HepG2 (cell line): ENCODE measurements around the gene MYORG. TPM values are rescaled to one million over a fixed set of nuclear protein-coding genes. Genes with fewer than 3 reads are reported as not detected.

Source experiments
- ATAC-seq: fragments of 200-7000 bp; cut with Tn5 transposase; 3 replicates; pipeline ENCODE4 v1.9.1; 2020; ENCODE audit warnings: mild to moderate bottlenecking, moderate library complexity
- BruUV-seq: library from RNA; stranded (reverse); fragments of 400-500 nt; replicated peaks from 2 replicates; lab custom pipeline; 2021; lab: Mats Ljungman, UMichigan
- CTCF ChIA-PET: fragments of 300-600 bp; formaldehyde crosslinking; extraction: SDS; loops from one replicate; lab custom pipeline; 2021; ENCODE audit warnings: low total read pairs, inconsistent platforms, low intra/inter-chr PET ratio; lab: Yijun Ruan, JAX
- POLR2A ChIA-PET: fragments of 350-600 bp; sonication (Branson Sonifier 250); formaldehyde crosslinking; loops from one replicate; lab custom pipeline; 2020; ENCODE audit warnings: antibody characterized with exemption, inconsistent platforms; lab: Yijun Ruan, JAX
- DNase-seq: peaks from one replicate; pipeline ENCODE4 v3.0.0-alpha.2; 2015; ENCODE audit warnings: low spot score
- FAIRE-seq: peaks from 3 replicates; lab custom pipeline; 2011; peaks lifted over from hg19 to GRCh38; lab: Jason Lieb, UNC
- H2AFZ ChIP-seq: one replicate; pipeline ENCODE4 v1.6.1; 2011; ENCODE audit warnings: low read length, inconsistent platforms
- H3K27ac ChIP-seq: fragments of 300-600 bp; 3 replicates; pipeline ENCODE4 v1.8.0; 2011; ENCODE audit warnings: mixed run types, mild to moderate bottlenecking, mixed read lengths, low read length, inconsistent platforms; ENCODE audit not compliant: insufficient read depth; ENCODE audit errors: extremely low read length
- H3K27me3 ChIP-seq, 2 experiments: fragments of 200-600 bp in 1 of 2; 2 replicates in 1 of 2; 3 replicates in 1 of 2; pipeline versions ENCODE4 v1.6.0 to v1.8.0; 2011; ENCODE audit warnings: low read length in 2 of 2, mild to moderate bottlenecking in 2 of 2, moderate library complexity in 2 of 2, inconsistent platforms in 1 of 2; ENCODE audit not compliant: insufficient read depth in 2 of 2, control insufficient read depth in 1 of 2
- H3K36me3 ChIP-seq, 2 experiments: fragments of 200-600 bp in 1 of 2; replicated peaks in 1 of 2; 2 replicates in 1 of 2; 3 replicates in 1 of 2; pipeline versions ENCODE4 v1.5.1 to v1.8.0; 2011; ENCODE audit warnings: low read length in 2 of 2, inconsistent platforms in 1 of 2; ENCODE audit not compliant: insufficient read depth in 2 of 2, control insufficient read depth in 1 of 2
- H3K4me1 ChIP-seq: 2 replicates; pipeline ENCODE4 v1.5.1; 2012; ENCODE audit warnings: low read length, inconsistent platforms; ENCODE audit not compliant: insufficient read depth
- H3K4me2 ChIP-seq: 2 replicates; pipeline ENCODE4 v1.6.0; 2011; ENCODE audit warnings: low read depth, low read length, inconsistent platforms
- H3K4me3 ChIP-seq, 3 experiments: fragments of 200-600 bp in 1 of 3; sonication (generic), shearing (Covaris generic) in 1 of 3; replicated peaks in 1 of 3; 2 replicates each; pipeline ENCODE4 v1.5.1; 2011 to 2016; ENCODE audit warnings: low read length in 3 of 3, inconsistent platforms in 2 of 3, low read depth in 2 of 3, mild to moderate bottlenecking in 2 of 3, control low read depth in 1 of 3, mixed read lengths in 1 of 3; ENCODE audit not compliant: insufficient read depth in 1 of 3
- H3K79me2 ChIP-seq: one replicate; pipeline ENCODE4 v1.6.1; 2011; ENCODE audit warnings: low read length, inconsistent platforms; ENCODE audit not compliant: insufficient read depth
- H3K9ac ChIP-seq: 2 replicates; pipeline ENCODE4 v1.6.0; 2011; ENCODE audit warnings: mild to moderate bottlenecking, low read depth, low read length, inconsistent platforms; ENCODE audit not compliant: insufficient read depth
- H3K9me3 ChIP-seq: 2 replicates; pipeline ENCODE4 v1.5.1; 2012; ENCODE audit warnings: mild to moderate bottlenecking, low read length
- H4K20me1 ChIP-seq: 2 replicates; pipeline ENCODE4 v1.6.0; 2011; ENCODE audit warnings: inconsistent platforms, mild to moderate bottlenecking, low read length, moderate library complexity; ENCODE audit not compliant: insufficient read depth
- ATM ChIP-seq: fragments of 450-650 bp; IDR thresholded peaks from 2 replicates; pipeline ENCODE4 v1.7.1; 2017; ENCODE audit warnings: mild to moderate bottlenecking, borderline replicate concordance
- CEBPB ChIP-seq: IDR thresholded peaks from 2 replicates; pipeline ENCODE4 v1.6.1; 2011; ENCODE audit warnings: low read depth, low read length, improper control_type of control experiment, borderline replicate concordance
- CEBPG ChIP-seq: IDR thresholded peaks from 2 replicates; pipeline ENCODE4 v1.6.1; 2016
- GATAD2A ChIP-seq: IDR thresholded peaks from 2 replicates; pipeline ENCODE4 v1.6.1; 2016
- HMGA1 ChIP-seq: sonication (generic); formaldehyde crosslinking; conservative IDR thresholded peaks from 2 replicates; pipeline ENCODE4 v1.4.0; 2020; ENCODE audit warnings: missing genetic modification reagents
- HNF4A ChIP-seq: sonication (generic); formaldehyde crosslinking; IDR thresholded peaks from 2 replicates; pipeline ENCODE4 v1.4.0; 2020; ENCODE audit warnings: missing genetic modification reagents
- HNF4G ChIP-seq, 2 experiments: sonication (generic) in 1 of 2; formaldehyde crosslinking in 1 of 2; IDR thresholded peaks; 2 replicates each; pipeline versions ENCODE4 v1.4.0 to v1.6.1; 2011 to 2020; ENCODE audit warnings: borderline replicate concordance in 2 of 2, low read depth in 2 of 2, mild to moderate bottlenecking in 2 of 2, low read length in 1 of 2, missing genetic modification reagents in 1 of 2, moderate library complexity in 1 of 2
- KLF6 ChIP-seq: IDR thresholded peaks from 2 replicates; pipeline ENCODE4 v1.8.0; 2016; ENCODE audit warnings: missing biosample characterization, missing genetic modification reagents
- MBNL3 ChIP-seq: fragments of 250-450 bp; sonication (Bioruptor Pico); conservative IDR thresholded peaks from 2 replicates; pipeline ENCODE4 v1.8.0; 2022; ENCODE audit warnings: mild to moderate bottlenecking, inconsistent platforms
- NR2C2 ChIP-seq: sonication (generic); formaldehyde crosslinking; IDR thresholded peaks from 2 replicates; pipeline ENCODE4 v1.4.0; 2020; ENCODE audit warnings: missing genetic modification reagents, mild to moderate bottlenecking, moderate library complexity, borderline replicate concordance
- RELA ChIP-seq: sonication (generic); formaldehyde crosslinking; IDR thresholded peaks from 2 replicates; pipeline ENCODE4 v1.4.0; 2020; ENCODE audit warnings: missing genetic modification reagents
- SP5 ChIP-seq: IDR thresholded peaks from 2 replicates; pipeline ENCODE4 v1.6.1; 2016; ENCODE audit warnings: low read depth, borderline replicate concordance
- TCF7L2 ChIP-seq: IDR thresholded peaks from 2 replicates; pipeline ENCODE4 v1.6.1; 2011; ENCODE audit warnings: mild to moderate bottlenecking, low read depth, low read length, moderate library complexity
- THAP11 ChIP-seq: IDR thresholded peaks from 2 replicates; pipeline ENCODE4 v1.6.1; 2016; ENCODE audit warnings: missing biosample characterization, missing genetic modification reagents
- ZFP82 ChIP-seq: sonication (generic); formaldehyde crosslinking; IDR thresholded peaks from 2 replicates; pipeline ENCODE4 v1.5.1; 2020; ENCODE audit warnings: mild to moderate bottlenecking, missing genetic modification reagents, borderline replicate concordance
- ZKSCAN1 ChIP-seq: fragments of 150-350 bp; IDR thresholded peaks from 2 replicates; pipeline ENCODE4 v1.6.1; 2014; ENCODE audit warnings: low read length
- ZNF441 ChIP-seq: sonication (generic); formaldehyde crosslinking; IDR thresholded peaks from 2 replicates; pipeline ENCODE4 v1.7.0; 2021; ENCODE audit warnings: missing genetic modification reagents, borderline replicate concordance
- ZNF484 ChIP-seq: sonication (generic); formaldehyde crosslinking; IDR thresholded peaks from 2 replicates; pipeline ENCODE4 v1.5.1; 2020; ENCODE audit warnings: mild to moderate bottlenecking, low read depth, missing genetic modification reagents, borderline replicate concordance
- ZNF550 ChIP-seq: sonication (generic); formaldehyde crosslinking; IDR thresholded peaks from 2 replicates; pipeline ENCODE4 v1.4.0; 2020; ENCODE audit warnings: mild to moderate bottlenecking, missing genetic modification reagents, borderline replicate concordance
- ZNF674 ChIP-seq: sonication (generic); formaldehyde crosslinking; IDR thresholded peaks from 2 replicates; pipeline ENCODE4 v1.5.0; 2020; ENCODE audit warnings: low read depth, mild to moderate bottlenecking, missing genetic modification reagents
- ZNF720 ChIP-seq: sonication (generic); formaldehyde crosslinking; IDR thresholded peaks from 2 replicates; pipeline ENCODE4 v1.4.0; 2020; ENCODE audit warnings: missing genetic modification reagents
- ZNF747 ChIP-seq: sonication (generic); formaldehyde crosslinking; IDR thresholded peaks from 2 replicates; pipeline ENCODE4 v1.8.1; 2023; ENCODE audit warnings: missing genetic modification reagents, mild to moderate bottlenecking, borderline replicate concordance
- ZSCAN29 ChIP-seq: sonication (generic); formaldehyde crosslinking; conservative IDR thresholded peaks from 2 replicates; pipeline ENCODE4 v1.4.0; 2020; ENCODE audit warnings: mild to moderate bottlenecking, missing genetic modification reagents
- WGBS: methylation state at CpG from one replicate; pipeline ENCODE4 v1.1.6; 2017; ENCODE audit warnings: low lambda C conversion rate; 5-methylcytosine and 5-hydroxymethylcytosine counted together
- in situ Hi-C: cut with HindIII; loops from 2 replicates; pipeline ENCODE4 v1.10.0; 2017; ENCODE audit warnings: low pct_unique_long_range_greater_than_20kb; ENCODE audit not compliant: extremely low pct_ligation_motif_present
- intact Hi-C: fragments of 100-400 bp; cut with micrococcal nuclease; formaldehyde crosslinking; loops from one replicate; pipeline ENCODE4 v1.10.0; 2022; ENCODE audit not compliant: unreplicated experiment
- polyA plus RNA-seq, 8 experiments: library from polyadenylated mRNA; depleted of rRNA in 3 of 8; stranded (reverse) in 7 of 8; unstranded in 1 of 8; fragments of >200 nt; fragmentation: Illumina TruSeq in 4 of 8; extraction: Trizol in 4 of 8; gene quantifications; 2 replicates each; pipeline versions ENCODE4 v1.2.1 to v1.2.3, GENCODE V29; 2011 to 2016; ENCODE audit warnings: low read depth in 4 of 8, missing spikeins in 1 of 8, mixed read lengths in 1 of 8; ENCODE audit not compliant: insufficient read depth in 1 of 8
- total RNA-seq, 5 experiments: library from RNA; depleted of rRNA; stranded (reverse); fragments of >200 nt; fragmentation: Illumina TruSeq; extraction: Trizol; gene quantifications; 2 replicates each; pipeline ENCODE4 v1.2.3, GENCODE V29; 2016; ENCODE audit warnings: low read depth in 1 of 5
- TF ChIP-seq, protein P1 (sequence below), 2 experiments: fragments of 450-650 bp in 1 of 2; sonication (generic) in 1 of 2; formaldehyde crosslinking; IDR thresholded peaks; 2 replicates each; pipeline versions ENCODE4 v1.5.0 to v1.8.0; 2020 to 2022; ENCODE audit warnings: mild to moderate bottlenecking in 1 of 2, missing genetic modification reagents in 1 of 2
- TF ChIP-seq, protein P2 (sequence below): sonication (generic); formaldehyde crosslinking; IDR thresholded peaks from 2 replicates; pipeline ENCODE4 v1.4.0; 2020; ENCODE audit warnings: missing genetic modification reagents, borderline replicate concordance

MYORG gene
- total and polyA plus RNA-seq, 2 of the 13 experiments (the other 11 are each of a cell fraction or from before 2014, with no cell fraction given) = 11.1 to 22.4 TPM

DNA sequence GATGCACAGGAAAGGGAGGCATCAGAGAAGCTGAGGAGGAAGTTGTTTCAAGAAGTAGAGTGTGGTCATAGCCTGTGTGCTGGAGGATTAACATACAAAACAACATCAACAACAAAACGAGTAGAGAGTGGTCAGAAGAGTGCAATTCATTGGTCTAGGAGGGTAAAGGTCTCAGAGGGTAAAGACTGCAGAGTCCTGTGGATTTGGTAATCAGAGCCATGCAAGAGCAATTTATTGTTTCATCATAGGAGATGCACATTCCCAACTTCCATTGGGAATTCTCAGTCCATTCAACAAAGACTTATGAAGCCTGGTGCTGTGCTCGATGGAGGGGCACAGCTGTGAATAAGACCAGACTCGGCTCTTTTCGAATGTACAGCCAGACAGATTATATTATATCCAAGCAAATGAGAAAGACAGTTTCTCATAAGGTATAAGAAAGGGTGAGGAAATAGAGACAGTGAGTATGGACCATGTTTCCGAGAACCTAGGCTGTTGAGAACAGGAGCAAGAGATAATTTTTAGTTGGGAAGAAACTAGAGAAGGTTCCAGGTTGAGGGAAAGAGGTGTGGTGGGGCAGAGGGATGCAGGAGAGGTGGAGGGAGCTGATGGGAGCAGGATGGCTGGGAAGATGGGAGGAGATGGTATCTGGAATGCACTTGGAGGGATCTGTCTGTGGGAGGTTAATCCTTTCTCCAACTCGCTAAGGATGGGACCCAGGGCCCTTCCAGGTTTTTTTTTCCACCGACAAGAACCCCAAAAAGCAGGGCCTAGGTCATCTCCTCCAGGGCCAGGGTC, 7.9 kb upstream of the MYORG start:
- H3K36me3 ChIP-seq = no peaks in the 10 kb centered on the region
- DNase-seq = peak; percentile 22
- H3K4me2 ChIP-seq = no peak overlapping the region
- no peak for ATAC-seq
- H3K27ac ChIP-seq = no peak overlapping the region
- no peak overlapping the region for H3K9ac ChIP-seq
- H3K4me3 ChIP-seq = no peak overlapping the region
- peaks cover 39% of the 10 kb centered on the region for H3K4me1 ChIP-seq
- intact Hi-C loops (no loop called here), in situ Hi-C loops (no loop called here)
- no TSS peak for BruUV-seq
- no peaks in the 10 kb centered on the region; a peak in 1 of 5 replicates for H3K27me3 ChIP-seq
- ChIA-PET POLR2A (no interaction called here), CTCF (no interaction called here)
- H3K79me2 ChIP-seq = no peaks in the 10 kb centered on the region
- 36% methylated on average over 7 of the region's 7 CpGs for WGBS
- H2AFZ ChIP-seq = no peak overlapping the region
- H4K20me1 ChIP-seq = no peaks in the 10 kb centered on the region
- H3K9me3 ChIP-seq = no peaks in the 10 kb centered on the region
- no peak for FAIRE-seq
- no peak for TF ChIP-seq ZNF747 (CRISPR knock-in tag)
- TF ChIP-seq ZNF674 = no peak
- TF ChIP-seq ZNF441 (CRISPR knock-in tag) = no peak
- TF ChIP-seq, protein P1, sequence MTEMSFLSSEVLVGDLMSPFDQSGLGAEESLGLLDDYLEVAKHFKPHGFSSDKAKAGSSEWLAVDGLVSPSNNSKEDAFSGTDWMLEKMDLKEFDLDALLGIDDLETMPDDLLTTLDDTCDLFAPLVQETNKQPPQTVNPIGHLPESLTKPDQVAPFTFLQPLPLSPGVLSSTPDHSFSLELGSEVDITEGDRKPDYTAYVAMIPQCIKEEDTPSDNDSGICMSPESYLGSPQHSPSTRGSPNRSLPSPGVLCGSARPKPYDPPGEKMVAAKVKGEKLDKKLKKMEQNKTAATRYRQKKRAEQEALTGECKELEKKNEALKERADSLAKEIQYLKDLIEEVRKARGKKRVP (CRISPR knock-in tag; IDR thresholded peaks at IDR 0.05) = peak in 1 of 2 experiments; percentile 98; a peak in 2 of 4 replicates
- peak; percentile 47; the same call in 1 of the 2 replicates for TF ChIP-seq GATAD2A (CRISPR knock-in tag)
- peak; percentile 14; the same call in 1 of the 2 replicates for TF ChIP-seq HNF4A
- no peak for TF ChIP-seq ATM
- TF ChIP-seq ZNF550 (CRISPR knock-in tag) = no peak
- TF ChIP-seq CEBPG (CRISPR knock-in tag) = peak; percentile 43
- peak; percentile 53 for TF ChIP-seq THAP11 (CRISPR knock-in tag)
- TF ChIP-seq ZKSCAN1 = no peak
- no peak for TF ChIP-seq HMGA1 (CRISPR knock-in tag)
- TF ChIP-seq MBNL3 (CRISPR knock-in tag) = no peak
- no peak for TF ChIP-seq SP5 (CRISPR knock-in tag)
- no peak for TF ChIP-seq TCF7L2
- peak; percentile 78; the same call in 1 of the 2 replicates for TF ChIP-seq CEBPB
- TF ChIP-seq, protein P2, sequence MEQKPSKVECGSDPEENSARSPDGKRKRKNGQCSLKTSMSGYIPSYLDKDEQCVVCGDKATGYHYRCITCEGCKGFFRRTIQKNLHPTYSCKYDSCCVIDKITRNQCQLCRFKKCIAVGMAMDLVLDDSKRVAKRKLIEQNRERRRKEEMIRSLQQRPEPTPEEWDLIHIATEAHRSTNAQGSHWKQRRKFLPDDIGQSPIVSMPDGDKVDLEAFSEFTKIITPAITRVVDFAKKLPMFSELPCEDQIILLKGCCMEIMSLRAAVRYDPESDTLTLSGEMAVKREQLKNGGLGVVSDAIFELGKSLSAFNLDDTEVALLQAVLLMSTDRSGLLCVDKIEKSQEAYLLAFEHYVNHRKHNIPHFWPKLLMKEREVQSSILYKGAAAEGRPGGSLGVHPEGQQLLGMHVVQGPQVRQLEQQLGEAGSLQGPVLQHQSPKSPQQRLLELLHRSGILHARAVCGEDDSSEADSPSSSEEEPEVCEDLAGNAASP (CRISPR knock-in tag) = no peak
- no peak for TF ChIP-seq ZNF484 (CRISPR knock-in tag)
- TF ChIP-seq ZSCAN29 (CRISPR knock-in tag) = no peak
- no peak for TF ChIP-seq RELA (CRISPR knock-in tag)
- TF ChIP-seq NR2C2 (CRISPR knock-in tag) = peak; percentile 42; the same call in 1 of the 2 replicates
- no peak for TF ChIP-seq ZFP82 (CRISPR knock-in tag)
- TF ChIP-seq HNF4G (IDR thresholded peaks at IDR 0.05; ENCODE audit: borderline replicate concordance, low read depth, low read length) = 0 out of 2 replicates have a peak, but pooled peaks have one; percentile 27
- no peak for TF ChIP-seq HNF4G (CRISPR knock-in tag; IDR thresholded peaks at IDR 0.05; ENCODE audit: borderline replicate concordance, low read depth)
- 0 out of 2 replicates have a peak, but pooled peaks have one; percentile 47 for TF ChIP-seq KLF6
- no peak for TF ChIP-seq ZNF720 (CRISPR knock-in tag)
